SK-N-SH (cell line): ENCODE measurements around the gene KIAA1549. TPM values are rescaled to one million over a fixed set of nuclear protein-coding genes. Genes with fewer than 3 reads are reported as not detected.
"Not testable (repeated sequence)": the region's sequence is repeated elsewhere in the genome, so short reads cannot be mapped to it uniquely, and the experiment has no call there.

Source experiments
- CTCF ChIA-PET: fragments of 300-600, 350-600 bp; formaldehyde crosslinking; extraction: SDS; loops from one replicate; lab custom pipeline; 2021; lab: Yijun Ruan, JAX
- POLR2A ChIA-PET: fragments of 350-600 bp; sonication (Branson Sonifier 250); formaldehyde crosslinking; extraction: SDS; loops from one replicate; lab custom pipeline; 2020; ENCODE audit warnings: antibody characterized with exemption, inconsistent platforms; lab: Yijun Ruan, JAX
- DNase-seq: peaks from one replicate; pipeline ENCODE4 v3.0.0; 2012
- H2AFZ ChIP-seq: fragments of 200-600 bp; sonication (generic); 2 replicates; pipeline ENCODE4 v1.8.1; 2016; ENCODE audit warnings: antibody characterized with exemption, mild to moderate bottlenecking, low read depth
- H3F3A ChIP-seq: fragments of 200-600 bp; sonication (generic); replicated peaks from 2 replicates; pipeline ENCODE3; 2016; ENCODE audit warnings: antibody characterized with exemption, mild to moderate bottlenecking; ENCODE audit not compliant: insufficient read depth
- H3K27ac ChIP-seq, 2 experiments: fragments of 200-500 bp in 1 of 2; fragments of 200-600 bp in 1 of 2; sonication (Bioruptor generic) in 1 of 2; sonication (generic), shearing (Covaris generic) in 1 of 2; 2 replicates each; pipeline versions ENCODE4 v1.5.1 to v1.6.1; 2014 to 2016; ENCODE audit warnings: low read depth in 2 of 2, inconsistent platforms in 1 of 2, low read length in 1 of 2, mild to moderate bottlenecking in 1 of 2, mixed read lengths in 1 of 2
- H3K27me3 ChIP-seq: fragments of 200-600 bp; sonication (generic), shearing (Covaris generic); 2 replicates; pipeline ENCODE4 v1.6.1; 2016; ENCODE audit warnings: mixed run types; ENCODE audit not compliant: insufficient read depth
- H3K36me3 ChIP-seq, 2 experiments: fragments of 200-500 bp in 1 of 2; fragments of 200-600 bp in 1 of 2; sonication (Bioruptor generic) in 1 of 2; sonication (generic) in 1 of 2; replicated peaks in 1 of 2; 2 replicates each; pipeline versions ENCODE3 to v1.5.1; 2014 to 2016; ENCODE audit warnings: low read length in 1 of 2, mild to moderate bottlenecking in 1 of 2; ENCODE audit not compliant: insufficient read depth in 2 of 2, control insufficient read depth in 1 of 2
- H3K4me1 ChIP-seq, 2 experiments: fragments of 200-500 bp in 1 of 2; fragments of 200-600 bp in 1 of 2; sonication (Bioruptor generic) in 1 of 2; sonication (generic), shearing (Covaris generic) in 1 of 2; 2 replicates each; pipeline versions ENCODE4 v1.5.1 to v1.6.1; 2014 to 2016; ENCODE audit warnings: low read depth in 1 of 2, low read length in 1 of 2, mixed run types in 1 of 2; ENCODE audit not compliant: insufficient read depth in 2 of 2, control insufficient read depth in 1 of 2
- H3K4me2 ChIP-seq: fragments of 200-600 bp; sonication (generic), shearing (Covaris generic); 2 replicates; pipeline ENCODE4 v1.6.1; 2017; ENCODE audit warnings: mixed run types
- H3K4me3 ChIP-seq, 2 experiments: fragments of 200-500 bp in 1 of 2; fragments of 200-600 bp in 1 of 2; sonication (Bioruptor generic) in 1 of 2; sonication (generic), shearing (Covaris generic) in 1 of 2; 2 replicates each; pipeline versions ENCODE4 v1.5.1 to v1.8.1; 2014 to 2016; ENCODE audit warnings: low read depth in 2 of 2, inconsistent platforms in 1 of 2, low read length in 1 of 2, mild to moderate bottlenecking in 1 of 2, mixed read lengths in 1 of 2, moderate library complexity in 1 of 2
- H3K79me2 ChIP-seq: fragments of 200-600 bp; sonication (generic); 2 replicates; pipeline ENCODE4 v1.8.1; 2017; ENCODE audit warnings: mild to moderate bottlenecking; ENCODE audit not compliant: insufficient read depth
- H3K9ac ChIP-seq: fragments of 200-600 bp; sonication (generic); 2 replicates; pipeline ENCODE4 v1.6.1; 2017; ENCODE audit warnings: mixed run types
- H3K9me2 ChIP-seq: fragments of 200-600 bp; sonication (generic); 2 replicates; pipeline ENCODE4 v1.6.1; 2017; ENCODE audit warnings: mixed run types
- H3K9me3 ChIP-seq: fragments of 200-600 bp; sonication (generic); 2 replicates; pipeline ENCODE4 v1.6.1; 2017; ENCODE audit warnings: mixed run types, mild to moderate bottlenecking, moderate library complexity
- H4K20me1 ChIP-seq: fragments of 200-600 bp; sonication (generic); 2 replicates; pipeline ENCODE4 v1.6.1; 2017; ENCODE audit warnings: mild to moderate bottlenecking, mixed run types; ENCODE audit not compliant: insufficient read depth
- CTCF ChIP-seq: fragments of 200-600 bp; sonication (generic); IDR thresholded peaks from 2 replicates; pipeline ENCODE4 v1.6.1; 2017; ENCODE audit warnings: antibody characterized with exemption, mild to moderate bottlenecking, moderate library complexity
- EP300 ChIP-seq, 2 experiments: IDR thresholded peaks; 2 replicates each; pipeline versions ENCODE4 v1.4.0 to v1.6.1; 2012; ENCODE audit warnings: borderline replicate concordance in 1 of 2, low read depth in 1 of 2, low read length in 1 of 2
- FOSL2 ChIP-seq: IDR thresholded peaks from 2 replicates; pipeline ENCODE4 v1.4.0; 2012; ENCODE audit warnings: low read depth, mild to moderate bottlenecking, moderate library complexity, borderline replicate concordance
- FOXJ3 ChIP-seq: sonication (generic); formaldehyde crosslinking; IDR thresholded peaks from 2 replicates; pipeline ENCODE4 v1.5.1; 2020; ENCODE audit warnings: mild to moderate bottlenecking, missing genetic modification reagents
- JUND ChIP-seq: IDR thresholded peaks from 2 replicates; pipeline ENCODE4 v1.4.0; 2012
- MXI1 ChIP-seq: IDR thresholded peaks from 2 replicates; pipeline ENCODE4 v1.6.1; 2012; ENCODE audit warnings: mild to moderate bottlenecking, low read depth, low read length, improper control_type of control experiment
- NFIC ChIP-seq: IDR thresholded peaks from 2 replicates; pipeline ENCODE4 v1.4.0; 2012; ENCODE audit warnings: borderline replicate concordance
- REST ChIP-seq: IDR thresholded peaks from 2 replicates; pipeline ENCODE4 v1.6.1; 2012; ENCODE audit warnings: mild to moderate bottlenecking, low read depth, low read length, moderate library complexity
- RFX5 ChIP-seq: IDR thresholded peaks from 2 replicates; pipeline ENCODE4 v1.6.1; 2012; ENCODE audit warnings: mild to moderate bottlenecking, improper control_type of control experiment, low read length
- RXRA ChIP-seq: IDR thresholded peaks from 2 replicates; pipeline ENCODE4 v1.4.0; 2012; ENCODE audit warnings: low read depth, mild to moderate bottlenecking, borderline replicate concordance
- SIN3A ChIP-seq: IDR thresholded peaks from 2 replicates; pipeline ENCODE4 v1.6.1; 2012; ENCODE audit warnings: low read depth, mild to moderate bottlenecking, low read length, moderate library complexity, borderline replicate concordance
- USF2 ChIP-seq: fragments of 150-350 bp; IDR thresholded peaks from 2 replicates; pipeline ENCODE4 v1.6.1; 2017; ENCODE audit warnings: antibody characterized with exemption, low read length, low read depth, borderline replicate concordance
- WGBS: methylation state at CpG from one replicate; pipeline ENCODE4 v1.1.6; 2017; ENCODE audit warnings: low lambda C conversion rate; 5-methylcytosine and 5-hydroxymethylcytosine counted together
- polyA plus RNA-seq, 3 experiments: library from polyadenylated mRNA; depleted of rRNA; stranded (reverse); fragments of >200 nt; gene quantifications; 2 replicates each; pipeline ENCODE4 v1.2.3, GENCODE V29; 2012

Gene KIAA1549
- polyA plus RNA-seq, 1 of the 3 experiments (the other 2 are of a cell fraction) = 3.6 TPM

GRCh38 chr7:138979226-138979979 lies 1.8 kb downstream of the KIAA1549 start:
- Histone ChIP-seq H3K36me3 (peaks cover 0 to 7% of the 10 kb centered on the region in 2 experiments), H3K9me2 (no peaks in the 10 kb centered on the region), H2AFZ (no peak overlapping the region), H3K27ac (peak overlapping the region in 1 of 2 experiments; percentile 64; a peak in 2 of 4 replicates), H3K4me2 (peak overlapping the region; percentile 94), H3K27me3 (no peaks in the 10 kb centered on the region), H3K79me2 (peaks cover 58% of the 10 kb centered on the region), H4K20me1 (peaks cover 26% of the 10 kb centered on the region), H3K4me1 (peaks cover 0 to 46% of the 10 kb centered on the region in 2 experiments; a peak in 3 of 4 replicates), H3K9ac (no peak overlapping the region), H3K9me3 (no peaks in the 10 kb centered on the region), H3K4me3 (peak overlapping the region; percentile 59 to 89)
- CTCF ChIA-PET = interaction anchor here (0.6 to 5.6 kb wide), 16 partner anchors 8 to 105 kb away, joined by 3 to 65 read pairs (median 3); no protein-coding TSS in a partner anchor
- 97% methylated on average over 6 of the region's 6 CpGs for WGBS
- peak; percentile 47 for DNase-seq
- POLR2A ChIA-PET = interaction anchor here (0.7 to 1.3 kb wide), 4 partner anchors 10 to 89 kb away, joined by 3 to 4 read pairs (median 3); no protein-coding TSS in a partner anchor
- TF ChIP-seq JUND (no peak), NFIC (no peak), CTCF (peak; percentile 40), SIN3A (no peak)
- TF ChIP-seq, all 33 proteins: peak for 1
- peaks cover 5% of the 10 kb centered on the region for H3F3A ChIP-seq

GRCh38 chr7:138978541-138979184 lies 2.5 kb downstream of the KIAA1549 start:
- WGBS = 96% methylated on average over 6 of the region's 6 CpGs
- Histone ChIP-seq H3K9me2 (no peaks in the 10 kb centered on the region), H3K9ac (no peak overlapping the region), H3K4me1 (peaks cover 0 to 46% of the 10 kb centered on the region in 2 experiments; a peak in 3 of 4 replicates), H3F3A (peaks cover 5% of the 10 kb centered on the region), H3K4me3 (no peak overlapping the region), H3K27me3 (no peaks in the 10 kb centered on the region), H3K4me2 (no peak overlapping the region), H3K36me3 (peaks cover 0 to 7% of the 10 kb centered on the region in 2 experiments), H4K20me1 (peaks cover 26% of the 10 kb centered on the region), H3K27ac (peak overlapping the region in 1 of 2 experiments; percentile 4; a peak in 1 of 4 replicates), H3K9me3 (no peaks in the 10 kb centered on the region), H2AFZ (no peak overlapping the region), H3K79me2 (peaks cover 65% of the 10 kb centered on the region)
- TF ChIP-seq EP300 (IDR thresholded peaks at IDR 0.05; ENCODE audit: borderline replicate concordance in 1 of 2, low read depth in 1 of 2, low read length in 1 of 2) (no peak), USF2 (no peak), REST (no peak), MXI1 (no peak), RXRA (no peak), RFX5 (no peak), FOSL2 (no peak), FOXJ3 (CRISPR knock-in tag) (no peak)
- CTCF ChIA-PET = interaction anchor here (0.6 to 5.6 kb wide), 9 partner anchors 8 to 96 kb away, joined by 3 to 65 read pairs (median 3); no protein-coding TSS in a partner anchor
- peak; percentile 12 for DNase-seq
- POLR2A ChIA-PET = interaction anchor here (1.0 kb wide), 2 partner anchors 11 to 88 kb away, joined by 3 read pairs; no protein-coding TSS in a partner anchor

- not testable (repeated sequence) for H3K4me3 ChIP-seq, H3K27me3 ChIP-seq, H3K9ac ChIP-seq, H3F3A ChIP-seq, H3K9me3 ChIP-seq, DNase-seq, H3K4me2 ChIP-seq, H3K36me3 ChIP-seq, H3K9me2 ChIP-seq, H2AFZ ChIP-seq, H3K27ac ChIP-seq
- ChIA-PET CTCF (interaction anchor here (1.1 to 3.3 kb wide), 9 partner anchors 10 to 99 kb away, joined by 3 to 25 read pairs (median 6); partner anchors contain the start of gene ZC3HAV1L), POLR2A (interaction anchor here (1.0 kb wide), 1 partner anchor 41 kb away, joined by 5 read pairs; no protein-coding TSS in a partner anchor)
- H4K20me1 ChIP-seq = peaks cover 32% of the 10 kb centered on the region
- peaks cover 72% of the 10 kb centered on the region for H3K79me2 ChIP-seq
- 87% methylated on average over 11 of the region's 11 CpGs for WGBS
- peaks cover 0 to 39% of the 10 kb centered on the region in 2 experiments; a peak in 3 of 4 replicates for H3K4me1 ChIP-seq
Observed at GRCh38 chr7:138976161-138976560, 5.0 kb downstream of the KIAA1549 start.
